Stimulated activated CD4-positive, alpha-beta T cell treated with anti-CD3 and anti-CD28 coated beads, Interleukin-1b, Interleukin-23, amount 100 ng/mL, for 24 hours (primary cell): ENCODE results near the gene ZBTB17.

Experiments used
- DNase-seq, 4 experiments: peaks; one replicate each; pipeline ENCODE4 v3.0.0-alpha.2; 2020; ENCODE audit warnings: low read depth in 4 of 4, low spot score in 1 of 4

The ZBTB17 gene

GRCh38 chr1:15948595-15949452 is 27.1 kb downstream of the ZBTB17 start:
- no peak for DNase-seq

GRCh38 chr1:15948091-15948591 is 27.8 kb downstream of the ZBTB17 start:
- no peak for DNase-seq

- no peak for DNase-seq
Measured at GRCh38 chr1:15947382-15948090, 28.4 kb downstream of the ZBTB17 start.

GRCh38 chr1:15946571-15947381 is 29.1 kb downstream of the ZBTB17 start:
- no peak for DNase-seq

- DNase-seq = no peak
Measured at GRCh38 chr1:15945832-15946448, 30.0 kb downstream of the ZBTB17 start.

GRCh38 chr1:15945011-15945831 is 30.7 kb downstream of the ZBTB17 start:
- no peak for DNase-seq

GRCh38 chr1:15944308-15945010 is 31.4 kb downstream of the ZBTB17 start:
- DNase-seq = no peak

GRCh38 chr1:15943992-15944307 is 32.0 kb downstream of the ZBTB17 start:
- no peak for DNase-seq

- no peak for DNase-seq
Measured at GRCh38 chr1:15943328-15943991, 32.4 kb downstream of the ZBTB17 start.

- no peak for DNase-seq
Measured at GRCh38 chr1:15942661-15943327, 33.1 kb downstream of the ZBTB17 start.

- no peak for DNase-seq
Measured at GRCh38 chr1:15941899-15942660, 33.8 kb downstream of the ZBTB17 start.

GRCh38 chr1:15941044-15941840 is 34.7 kb downstream of the ZBTB17 start:
- no peak for DNase-seq

- DNase-seq = no peak
Measured at GRCh38 chr1:15940110-15941043, 35.5 kb downstream of the ZBTB17 start.

GRCh38 chr1:15939181-15940109 is 36.5 kb downstream of the ZBTB17 start:
- DNase-seq = no peak

GRCh38 chr1:15938628-15939161 is 37.2 kb downstream of the ZBTB17 start:
- DNase-seq = no peak
